K562 (cell line): ENCODE results near the gene VAMP8. TPM values are rescaled to one million over a fixed set of nuclear protein-coding genes. Genes with fewer than 3 reads are reported as not detected.

Experiments used
- BHLHE40 ChIP-seq: IDR thresholded peaks from 2 replicates; pipeline ENCODE4 v1.6.1; 2011; ENCODE audit warnings: low read length, improper control_type of control experiment
- E2F8 ChIP-seq: fragments of 450-650 bp; IDR thresholded peaks from 2 replicates; pipeline ENCODE4 v1.7.1; 2018; ENCODE audit warnings: mild to moderate bottlenecking, low read depth; ENCODE audit not compliant: partially characterized antibody
- ESRRA ChIP-seq: fragments of 450-650 bp; IDR thresholded peaks from 2 replicates; pipeline ENCODE4 v1.6.1; 2014; ENCODE audit warnings: low read depth, mild to moderate bottlenecking, moderate library complexity, borderline replicate concordance
- EWSR1 ChIP-seq: fragments of 450-650 bp; IDR thresholded peaks from 2 replicates; pipeline ENCODE4 v1.6.1; 2018; ENCODE audit warnings: borderline replicate concordance, mild to moderate bottlenecking, low read depth, moderate library complexity; ENCODE audit not compliant: partially characterized antibody
- EZH2 ChIP-seq: IDR thresholded peaks from 2 replicates; pipeline ENCODE4 v1.6.1; 2012; ENCODE audit warnings: low read depth, mild to moderate bottlenecking, inconsistent platforms, low read length, borderline replicate concordance
- PHB ChIP-seq: fragments of 250-450 bp; sonication (Bioruptor Pico); IDR thresholded peaks from 2 replicates; pipeline ENCODE4 v1.5.0; 2021
- ZNF57 ChIP-seq: fragments of 450-650 bp; formaldehyde crosslinking; IDR thresholded peaks from 2 replicates; pipeline ENCODE4 v1.4.0; 2020; ENCODE audit warnings: mild to moderate bottlenecking, moderate library complexity
- ZNF740 ChIP-seq, 3 experiments: fragments of 200-800 bp in 1 of 3; sonication (Bioruptor generic) in 1 of 3; sonication (generic) in 1 of 3; formaldehyde crosslinking in 1 of 3; IDR thresholded peaks; 2 replicates each; pipeline versions ENCODE4 v1.6.1 to v1.8.0; 2016 to 2022; ENCODE audit warnings: mild to moderate bottlenecking in 2 of 3, missing compliant biosample characterization in 2 of 3, missing genetic modification characterization in 2 of 3, missing genetic modification reagents in 1 of 3
- polyA plus RNA-seq, 8 experiments: library from polyadenylated mRNA; depleted of rRNA in 4 of 8; stranded (reverse) in 5 of 8; unstranded in 3 of 8; fragments of >200 nt; fragmentation: Nextera tagmentation in 2 of 8; fragmentation: Illumina TruSeq in 1 of 8; extraction: Ambion mirVana in 2 of 8; extraction: Trizol in 1 of 8; gene quantifications; 2 replicates each; pipeline versions ENCODE4 v1.2.1 to v1.2.3, GENCODE V29; 2011 to 2014; ENCODE audit warnings: inconsistent platforms in 1 of 8, missing spikeins in 1 of 8
- total RNA-seq, 7 experiments: library from RNA; depleted of rRNA in 6 of 7; stranded (reverse); fragments of >200 nt in 6 of 7; fragmentation: Illumina TruSeq in 2 of 7; extraction: Trizol in 2 of 7; gene quantifications; 2 replicates each; pipeline versions ENCODE4 v1.2.1 to v1.2.3, GENCODE V29; 2011 to 2021; ENCODE audit warnings: low replicate concordance in 1 of 7
- TF ChIP-seq, protein P1 (sequence below): sonication (generic); formaldehyde crosslinking; IDR thresholded peaks from 2 replicates; pipeline ENCODE4 v1.9.0; 2022; ENCODE audit warnings: mild to moderate bottlenecking, missing genetic modification reagents
- TF ChIP-seq, protein P2 (sequence below): fragments of 450-650 bp; IDR thresholded peaks from 2 replicates; pipeline ENCODE4 v1.6.1; 2016; ENCODE audit warnings: mild to moderate bottlenecking, moderate library complexity

Gene VAMP8
- total and polyA plus RNA-seq, 9 of the 15 experiments (the other 6 are each of a cell fraction or from before 2014, with no cell fraction given) = 107 to 571 (median 248) TPM

GRCh38 chr2:85545780-85546240, 31.6 kb upstream of the VAMP8 start (continued):
- TF ChIP-seq E2F8 (peak; percentile 34), ESRRA (no peak), PHB (CRISPR knock-in tag) (no peak), EZH2 (no peak), BHLHE40 (0 out of 2 replicates have a peak, but pooled peaks have one; percentile 35), EWSR1 (peak; percentile 32), ZNF57 (CRISPR knock-in tag) (no peak), ZNF740 (CRISPR knock-in tag; IDR thresholded peaks at IDR 0.05) (no peak), ZNF740 (tag; IDR thresholded peaks at IDR 0.05) (no peak)
- TF ChIP-seq, protein P1, sequence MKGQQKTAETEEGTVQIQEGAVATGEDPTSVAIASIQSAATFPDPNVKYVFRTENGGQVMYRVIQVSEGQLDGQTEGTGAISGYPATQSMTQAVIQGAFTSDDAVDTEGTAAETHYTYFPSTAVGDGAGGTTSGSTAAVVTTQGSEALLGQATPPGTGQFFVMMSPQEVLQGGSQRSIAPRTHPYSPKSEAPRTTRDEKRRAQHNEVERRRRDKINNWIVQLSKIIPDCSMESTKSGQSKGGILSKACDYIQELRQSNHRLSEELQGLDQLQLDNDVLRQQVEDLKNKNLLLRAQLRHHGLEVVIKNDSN = no peak
- TF ChIP-seq, protein P2, sequence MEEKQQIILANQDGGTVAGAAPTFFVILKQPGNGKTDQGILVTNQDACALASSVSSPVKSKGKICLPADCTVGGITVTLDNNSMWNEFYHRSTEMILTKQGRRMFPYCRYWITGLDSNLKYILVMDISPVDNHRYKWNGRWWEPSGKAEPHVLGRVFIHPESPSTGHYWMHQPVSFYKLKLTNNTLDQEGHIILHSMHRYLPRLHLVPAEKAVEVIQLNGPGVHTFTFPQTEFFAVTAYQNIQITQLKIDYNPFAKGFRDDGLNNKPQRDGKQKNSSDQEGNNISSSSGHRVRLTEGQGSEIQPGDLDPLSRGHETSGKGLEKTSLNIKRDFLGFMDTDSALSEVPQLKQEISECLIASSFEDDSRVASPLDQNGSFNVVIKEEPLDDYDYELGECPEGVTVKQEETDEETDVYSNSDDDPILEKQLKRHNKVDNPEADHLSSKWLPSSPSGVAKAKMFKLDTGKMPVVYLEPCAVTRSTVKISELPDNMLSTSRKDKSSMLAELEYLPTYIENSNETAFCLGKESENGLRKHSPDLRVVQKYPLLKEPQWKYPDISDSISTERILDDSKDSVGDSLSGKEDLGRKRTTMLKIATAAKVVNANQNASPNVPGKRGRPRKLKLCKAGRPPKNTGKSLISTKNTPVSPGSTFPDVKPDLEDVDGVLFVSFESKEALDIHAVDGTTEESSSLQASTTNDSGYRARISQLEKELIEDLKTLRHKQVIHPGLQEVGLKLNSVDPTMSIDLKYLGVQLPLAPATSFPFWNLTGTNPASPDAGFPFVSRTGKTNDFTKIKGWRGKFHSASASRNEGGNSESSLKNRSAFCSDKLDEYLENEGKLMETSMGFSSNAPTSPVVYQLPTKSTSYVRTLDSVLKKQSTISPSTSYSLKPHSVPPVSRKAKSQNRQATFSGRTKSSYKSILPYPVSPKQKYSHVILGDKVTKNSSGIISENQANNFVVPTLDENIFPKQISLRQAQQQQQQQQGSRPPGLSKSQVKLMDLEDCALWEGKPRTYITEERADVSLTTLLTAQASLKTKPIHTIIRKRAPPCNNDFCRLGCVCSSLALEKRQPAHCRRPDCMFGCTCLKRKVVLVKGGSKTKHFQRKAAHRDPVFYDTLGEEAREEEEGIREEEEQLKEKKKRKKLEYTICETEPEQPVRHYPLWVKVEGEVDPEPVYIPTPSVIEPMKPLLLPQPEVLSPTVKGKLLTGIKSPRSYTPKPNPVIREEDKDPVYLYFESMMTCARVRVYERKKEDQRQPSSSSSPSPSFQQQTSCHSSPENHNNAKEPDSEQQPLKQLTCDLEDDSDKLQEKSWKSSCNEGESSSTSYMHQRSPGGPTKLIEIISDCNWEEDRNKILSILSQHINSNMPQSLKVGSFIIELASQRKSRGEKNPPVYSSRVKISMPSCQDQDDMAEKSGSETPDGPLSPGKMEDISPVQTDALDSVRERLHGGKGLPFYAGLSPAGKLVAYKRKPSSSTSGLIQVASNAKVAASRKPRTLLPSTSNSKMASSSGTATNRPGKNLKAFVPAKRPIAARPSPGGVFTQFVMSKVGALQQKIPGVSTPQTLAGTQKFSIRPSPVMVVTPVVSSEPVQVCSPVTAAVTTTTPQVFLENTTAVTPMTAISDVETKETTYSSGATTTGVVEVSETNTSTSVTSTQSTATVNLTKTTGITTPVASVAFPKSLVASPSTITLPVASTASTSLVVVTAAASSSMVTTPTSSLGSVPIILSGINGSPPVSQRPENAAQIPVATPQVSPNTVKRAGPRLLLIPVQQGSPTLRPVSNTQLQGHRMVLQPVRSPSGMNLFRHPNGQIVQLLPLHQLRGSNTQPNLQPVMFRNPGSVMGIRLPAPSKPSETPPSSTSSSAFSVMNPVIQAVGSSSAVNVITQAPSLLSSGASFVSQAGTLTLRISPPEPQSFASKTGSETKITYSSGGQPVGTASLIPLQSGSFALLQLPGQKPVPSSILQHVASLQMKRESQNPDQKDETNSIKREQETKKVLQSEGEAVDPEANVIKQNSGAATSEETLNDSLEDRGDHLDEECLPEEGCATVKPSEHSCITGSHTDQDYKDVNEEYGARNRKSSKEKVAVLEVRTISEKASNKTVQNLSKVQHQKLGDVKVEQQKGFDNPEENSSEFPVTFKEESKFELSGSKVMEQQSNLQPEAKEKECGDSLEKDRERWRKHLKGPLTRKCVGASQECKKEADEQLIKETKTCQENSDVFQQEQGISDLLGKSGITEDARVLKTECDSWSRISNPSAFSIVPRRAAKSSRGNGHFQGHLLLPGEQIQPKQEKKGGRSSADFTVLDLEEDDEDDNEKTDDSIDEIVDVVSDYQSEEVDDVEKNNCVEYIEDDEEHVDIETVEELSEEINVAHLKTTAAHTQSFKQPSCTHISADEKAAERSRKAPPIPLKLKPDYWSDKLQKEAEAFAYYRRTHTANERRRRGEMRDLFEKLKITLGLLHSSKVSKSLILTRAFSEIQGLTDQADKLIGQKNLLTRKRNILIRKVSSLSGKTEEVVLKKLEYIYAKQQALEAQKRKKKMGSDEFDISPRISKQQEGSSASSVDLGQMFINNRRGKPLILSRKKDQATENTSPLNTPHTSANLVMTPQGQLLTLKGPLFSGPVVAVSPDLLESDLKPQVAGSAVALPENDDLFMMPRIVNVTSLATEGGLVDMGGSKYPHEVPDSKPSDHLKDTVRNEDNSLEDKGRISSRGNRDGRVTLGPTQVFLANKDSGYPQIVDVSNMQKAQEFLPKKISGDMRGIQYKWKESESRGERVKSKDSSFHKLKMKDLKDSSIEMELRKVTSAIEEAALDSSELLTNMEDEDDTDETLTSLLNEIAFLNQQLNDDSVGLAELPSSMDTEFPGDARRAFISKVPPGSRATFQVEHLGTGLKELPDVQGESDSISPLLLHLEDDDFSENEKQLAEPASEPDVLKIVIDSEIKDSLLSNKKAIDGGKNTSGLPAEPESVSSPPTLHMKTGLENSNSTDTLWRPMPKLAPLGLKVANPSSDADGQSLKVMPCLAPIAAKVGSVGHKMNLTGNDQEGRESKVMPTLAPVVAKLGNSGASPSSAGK = no peak
